ENCODE results near the gene ACOX1.

DNA sequence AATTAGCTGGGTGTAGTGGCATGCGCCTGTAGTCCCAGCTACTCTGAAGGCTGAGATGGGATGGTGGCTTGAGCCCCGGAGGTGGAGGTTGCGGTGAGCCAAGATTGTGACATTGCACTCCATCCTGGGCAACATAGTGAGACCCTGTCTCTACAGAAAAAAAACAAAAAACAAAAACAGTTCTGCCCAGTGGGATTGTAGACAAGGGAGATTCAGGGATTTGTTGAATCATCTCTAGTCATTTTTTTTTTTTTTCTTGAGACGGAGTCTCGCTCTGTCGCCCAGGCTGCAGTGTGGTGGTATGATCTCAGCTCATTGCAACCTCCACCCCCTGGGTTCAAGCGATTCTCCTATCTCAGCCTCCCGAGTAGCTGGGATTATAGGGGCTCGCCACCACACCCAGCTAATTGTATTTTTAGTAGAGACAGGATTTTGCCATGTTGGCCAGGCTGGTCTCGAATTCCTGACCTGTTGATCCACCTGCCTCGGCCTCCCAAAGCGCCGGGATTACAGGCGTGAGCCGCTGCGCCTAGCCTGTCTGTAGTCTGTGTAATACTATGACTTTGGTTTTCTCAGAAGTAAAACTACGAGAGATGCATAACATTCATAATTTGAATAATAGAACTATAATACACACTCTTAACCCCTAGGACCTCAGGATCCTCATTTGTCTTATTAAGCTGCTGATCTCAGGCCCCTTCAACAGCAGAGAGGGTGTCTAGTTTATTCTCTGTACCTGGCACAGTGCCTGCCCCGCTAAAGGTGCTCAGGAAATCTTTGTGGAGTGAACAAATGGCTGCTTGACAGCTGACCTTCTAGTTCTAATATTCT is 1.4 kb upstream of the ACOX1 start:
- TF ChIP-seq, protein P1, sequence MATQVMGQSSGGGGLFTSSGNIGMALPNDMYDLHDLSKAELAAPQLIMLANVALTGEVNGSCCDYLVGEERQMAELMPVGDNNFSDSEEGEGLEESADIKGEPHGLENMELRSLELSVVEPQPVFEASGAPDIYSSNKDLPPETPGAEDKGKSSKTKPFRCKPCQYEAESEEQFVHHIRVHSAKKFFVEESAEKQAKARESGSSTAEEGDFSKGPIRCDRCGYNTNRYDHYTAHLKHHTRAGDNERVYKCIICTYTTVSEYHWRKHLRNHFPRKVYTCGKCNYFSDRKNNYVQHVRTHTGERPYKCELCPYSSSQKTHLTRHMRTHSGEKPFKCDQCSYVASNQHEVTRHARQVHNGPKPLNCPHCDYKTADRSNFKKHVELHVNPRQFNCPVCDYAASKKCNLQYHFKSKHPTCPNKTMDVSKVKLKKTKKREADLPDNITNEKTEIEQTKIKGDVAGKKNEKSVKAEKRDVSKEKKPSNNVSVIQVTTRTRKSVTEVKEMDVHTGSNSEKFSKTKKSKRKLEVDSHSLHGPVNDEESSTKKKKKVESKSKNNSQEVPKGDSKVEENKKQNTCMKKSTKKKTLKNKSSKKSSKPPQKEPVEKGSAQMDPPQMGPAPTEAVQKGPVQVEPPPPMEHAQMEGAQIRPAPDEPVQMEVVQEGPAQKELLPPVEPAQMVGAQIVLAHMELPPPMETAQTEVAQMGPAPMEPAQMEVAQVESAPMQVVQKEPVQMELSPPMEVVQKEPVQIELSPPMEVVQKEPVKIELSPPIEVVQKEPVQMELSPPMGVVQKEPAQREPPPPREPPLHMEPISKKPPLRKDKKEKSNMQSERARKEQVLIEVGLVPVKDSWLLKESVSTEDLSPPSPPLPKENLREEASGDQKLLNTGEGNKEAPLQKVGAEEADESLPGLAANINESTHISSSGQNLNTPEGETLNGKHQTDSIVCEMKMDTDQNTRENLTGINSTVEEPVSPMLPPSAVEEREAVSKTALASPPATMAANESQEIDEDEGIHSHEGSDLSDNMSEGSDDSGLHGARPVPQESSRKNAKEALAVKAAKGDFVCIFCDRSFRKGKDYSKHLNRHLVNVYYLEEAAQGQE (IDR thresholded peaks at IDR 0.05; ENCODE audit: low read depth) = no peak
- no peak for TF ChIP-seq EP300 (IDR thresholded peaks at IDR 0.05; ENCODE audit: borderline replicate concordance)

All from Ishikawa (cell line).